ENCODE data around the gene CHST11. TPM values are rescaled to one million over a fixed set of nuclear protein-coding genes. Genes with fewer than 3 reads are reported as not detected.

Gene CHST11
- total and polyA plus RNA-seq, 2 of the 4 experiments (the other 2 are of a cell fraction) = 1.4 to 2.7 TPM

DNA sequence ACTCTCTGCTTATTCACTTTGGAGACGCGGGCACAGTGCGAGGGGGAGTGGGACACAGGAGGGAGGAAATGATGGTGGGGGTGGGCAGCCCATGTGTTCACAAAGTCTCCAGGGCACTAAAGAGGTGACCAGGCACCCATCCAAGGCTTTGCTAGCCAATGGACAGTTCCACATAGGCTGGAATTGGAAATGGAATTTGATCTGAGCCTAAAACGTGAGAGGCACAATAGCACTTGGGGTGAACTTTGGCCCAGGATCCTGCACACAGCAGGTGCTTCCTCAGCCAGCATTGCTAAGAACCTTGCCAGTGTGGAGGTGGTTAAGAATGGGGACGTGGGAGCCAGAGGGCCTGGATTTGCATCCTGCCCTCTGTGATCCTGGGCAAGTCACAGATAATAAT lies 193.8 kb downstream of the CHST11 start:
- no peaks in the 10 kb centered on the region; the same call in 1 of the 2 replicates for H3K9me1 ChIP-seq (ENCODE audit: insufficient read depth, low read length)
- no peaks in the 10 kb centered on the region for H3K9me3 ChIP-seq (ENCODE audit: control insufficient read depth, insufficient read depth, low read length)
- H2AK9ac ChIP-seq (replicated peaks; ENCODE audit: low read depth, low read length, poor library complexity) = no peak overlapping the region
- no peak overlapping the region for H3K14ac ChIP-seq (replicated peaks; ENCODE audit: low read depth, low read length)
- no peaks in the 10 kb centered on the region for H3K36me3 ChIP-seq (ENCODE audit: control insufficient read depth, insufficient read depth, low read length)
- no peak overlapping the region for H3K4me2 ChIP-seq (ENCODE audit: low read depth, low read length)
- H3K9ac ChIP-seq (ENCODE audit: low read depth, low read length) = no peak overlapping the region
- H3K4me1 ChIP-seq (ENCODE audit: control insufficient read depth, insufficient read depth, low read length) = no peaks in the 10 kb centered on the region
- WGBS, 2 experiments (ENCODE audit: extremely low coverage in 2 of 2, insufficient read length in 1 of 2) = no CpG with 5 or more reads among the region's 5 CpGs
- H2AFZ ChIP-seq (replicated peaks; ENCODE audit: low read length, poor library complexity) = peak overlapping the region; percentile 14
- H2BK5ac ChIP-seq (ENCODE audit: low read depth, low read length, poor library complexity, severe bottlenecking) = no peak overlapping the region
- no TSS peak for BruUV-seq (replicated peaks)
- POLR2A ChIA-PET (ENCODE audit: unreplicated experiment) = no interaction called here
- DNase-seq (no peak), ATAC-seq (ENCODE audit: low read depth) (no peak)
- H2AK5ac ChIP-seq (ENCODE audit: low read depth, low read length) = no peak overlapping the region
- H2BK20ac ChIP-seq (ENCODE audit: low read depth, low read length) = no peak overlapping the region
- no peak overlapping the region for H4K91ac ChIP-seq (ENCODE audit: insufficient read depth, low read depth, low read length)
- H2BK15ac ChIP-seq (ENCODE audit: low read depth, low read length) = no peak overlapping the region
- in situ Hi-C loops (cut with MboI; ENCODE audit: low sequenced_read_pairs) (no loop called here), dilution Hi-C loops (cut with HindIII; ENCODE audit: low sequenced_read_pairs, unreplicated experiment) (no loop called here), intact Hi-C loops (cut with micrococcal nuclease) (no loop called here)
- no peak overlapping the region for H4K8ac ChIP-seq (ENCODE audit: low read depth in 2 of 2, low read length in 2 of 2)
- H4K20me1 ChIP-seq (ENCODE audit: insufficient read depth, low read length) = no peaks in the 10 kb centered on the region
- H3K56ac ChIP-seq (ENCODE audit: extremely low read depth, insufficient read depth, low read length) = no peak overlapping the region
- CTCF ChIA-PET = no interaction called here
- no peak overlapping the region for H3K23ac ChIP-seq (ENCODE audit: low read depth, low read length)
- H3K27me3 ChIP-seq (ENCODE audit: control insufficient read depth, insufficient read depth, low read length) = peaks cover 11% of the 10 kb centered on the region
- no peak overlapping the region for H3K18ac ChIP-seq (ENCODE audit: low read depth, low read length)
- TF ChIP-seq NFE2L2 (IDR thresholded peaks at IDR 0.05; ENCODE audit: low read depth, low read length) = no peak
- no peak for TF ChIP-seq MAFK (IDR thresholded peaks at IDR 0.05; ENCODE audit: low read depth, low read length)
- no peak for TF ChIP-seq CEBPB (IDR thresholded peaks at IDR 0.05; ENCODE audit: low read depth, low read length)
- TF ChIP-seq MAZ (IDR thresholded peaks at IDR 0.05; ENCODE audit: borderline replicate concordance, low read depth, low read length) = no peak
- no peak for TF ChIP-seq SMC3 (IDR thresholded peaks at IDR 0.05; ENCODE audit: low read depth, low read length)
- no peak for TF ChIP-seq RAD21 (IDR thresholded peaks at IDR 0.05; ENCODE audit: low read length)
- TF ChIP-seq MXI1 (IDR thresholded peaks at IDR 0.05; ENCODE audit: borderline replicate concordance, low read depth, low read length) = no peak
- no peak for TF ChIP-seq POLR2A (IDR thresholded peaks at IDR 0.05; ENCODE audit: low read depth, low read length)
- TF ChIP-seq FOS (IDR thresholded peaks at IDR 0.05; ENCODE audit: low read depth, low read length) = no peak
- TF ChIP-seq CHD1 (IDR thresholded peaks at IDR 0.05; ENCODE audit: low read depth, low read length) = no peak
- no peak overlapping the region for H3K4me3 ChIP-seq (ENCODE audit: insufficient read depth, low read depth, low read length)
- no peak overlapping the region for H3K4ac ChIP-seq (ENCODE audit: low read depth, low read length)
- H3K79me1 ChIP-seq (ENCODE audit: low read depth in 1 of 2, low read length in 2 of 2) = no peaks in the 10 kb centered on the region
- H3K27ac ChIP-seq (ENCODE audit: insufficient read depth, low read length) = no peak overlapping the region
- no peak overlapping the region for H2BK120ac ChIP-seq (ENCODE audit: low read depth, low read length)
- H4K5ac ChIP-seq (ENCODE audit: low read depth, low read length) = no peak overlapping the region
